HCT116 (cell line): ENCODE data around the gene MRPL42. TPM values are rescaled to one million over a fixed set of nuclear protein-coding genes. Genes with fewer than 3 reads are reported as not detected.

ENCODE experiments used
- ATAC-seq: fragments of 200-7000 bp; cut with Tn5 transposase; 2 replicates; pipeline ENCODE4 v1.9.1; 2020; ENCODE audit warnings: mild to moderate bottlenecking, moderate library complexity
- BruUV-seq: library from RNA; stranded (reverse); fragments of 400-500 nt; replicated peaks from 2 replicates; lab custom pipeline; 2021; lab: Mats Ljungman, UMichigan
- CTCF ChIA-PET: fragments of 300-600 bp; sonication (Branson Sonifier 250); formaldehyde crosslinking; loops from one replicate; lab custom pipeline; 2021; ENCODE audit warnings: antibody characterized with exemption; lab: Charles Lee
- POLR2A ChIA-PET: fragments of 300-600, 350-600 bp; sonication (Branson Sonifier 250); formaldehyde crosslinking; loops from one replicate; lab custom pipeline; 2021; ENCODE audit warnings: antibody characterized with exemption; lab: Charles Lee
- RAD21 ChIA-PET, 2 experiments: fragments of 300-600 bp; sonication (Branson Sonifier 250); formaldehyde crosslinking; loops; one replicate each; lab custom pipeline; 2023; ENCODE audit warnings: low total read pairs in 2 of 2; ENCODE audit not compliant: uncharacterized antibody in 2 of 2, unreplicated experiment in 2 of 2, low non-redundant PET in 1 of 2; lab: Charles Lee
- DNase-seq: peaks from one replicate; pipeline ENCODE4 v3.0.0-alpha.2; 2010; ENCODE audit warnings: low read depth, low spot score
- H2AFZ ChIP-seq: fragments of 200-600 bp; shearing (Covaris generic), sonication (generic); 2 replicates; pipeline ENCODE4 v1.6.1; 2017; ENCODE audit warnings: low read depth, mixed run types, mixed read lengths, antibody characterized with exemption, low read length; ENCODE audit not compliant: poor library complexity, severe bottlenecking
- H3K27ac ChIP-seq: 2 replicates; pipeline ENCODE4 v1.5.1; 2012; ENCODE audit warnings: low read depth, low read length
- H3K27me3 ChIP-seq: fragments of 200-600 bp; sonication (generic); 2 replicates; pipeline ENCODE4 v1.6.1; 2016; ENCODE audit warnings: mixed run types, low read length, mixed read lengths; ENCODE audit not compliant: insufficient read depth
- H3K36me3 ChIP-seq, 2 experiments: fragments of 200-500 bp in 1 of 2; fragments of 200-600 bp in 1 of 2; sonication (Bioruptor generic) in 1 of 2; sonication (generic) in 1 of 2; 2 replicates each; pipeline versions ENCODE4 v1.5.1 to v1.6.1; 2014 to 2016; ENCODE audit warnings: low read length in 2 of 2, inconsistent platforms in 1 of 2, mixed read lengths in 1 of 2, mixed run types in 1 of 2; ENCODE audit not compliant: insufficient read depth in 2 of 2, control insufficient read depth in 1 of 2
- H3K4me1 ChIP-seq, 2 experiments: fragments of 200-600 bp in 1 of 2; sonication (generic) in 1 of 2; 2 replicates each; pipeline versions ENCODE4 v1.5.1 to v1.6.1; 2012 to 2017; ENCODE audit warnings: low read length in 2 of 2, inconsistent platforms in 1 of 2, mild to moderate bottlenecking in 1 of 2, mixed read lengths in 1 of 2, mixed run types in 1 of 2, moderate library complexity in 1 of 2; ENCODE audit not compliant: insufficient read depth in 2 of 2, control insufficient read depth in 1 of 2
- H3K4me2 ChIP-seq: fragments of 200-600 bp; sonication (generic); 2 replicates; pipeline ENCODE4 v1.6.1; 2017; ENCODE audit warnings: mixed run types, low read length, mixed read lengths
- H3K4me3 ChIP-seq, 2 experiments: fragments of 200-600 bp in 1 of 2; sonication (generic) in 1 of 2; replicated peaks in 1 of 2; 2 replicates each; pipeline ENCODE4 v1.5.1; 2011 to 2016; ENCODE audit warnings: low read length in 2 of 2, control low read depth in 1 of 2, low read depth in 1 of 2, mild to moderate bottlenecking in 1 of 2, mixed read lengths in 1 of 2, mixed run types in 1 of 2
- H3K79me2 ChIP-seq: fragments of 200-600 bp; sonication (generic); 2 replicates; pipeline ENCODE4 v1.6.1; 2017; ENCODE audit warnings: mild to moderate bottlenecking, mixed run types, low read length, moderate library complexity, mixed read lengths; ENCODE audit not compliant: insufficient read depth
- H3K9ac ChIP-seq: fragments of 200-600 bp; sonication (generic); 2 replicates; pipeline ENCODE4 v1.6.1; 2016; ENCODE audit warnings: low read length, mixed read lengths
- H3K9me2 ChIP-seq: fragments of 200-600 bp; sonication (generic), shearing (Covaris generic); 2 replicates; pipeline ENCODE4 v1.6.1; 2017; ENCODE audit warnings: mixed run types, mild to moderate bottlenecking, moderate library complexity; ENCODE audit not compliant: insufficient read depth
- H3K9me3 ChIP-seq, 2 experiments: fragments of 200-500 bp in 1 of 2; fragments of 200-600 bp in 1 of 2; sonication (Bioruptor generic) in 1 of 2; sonication (generic) in 1 of 2; 2 replicates each; pipeline ENCODE4 v1.6.1; 2014 to 2017; ENCODE audit warnings: low read length in 2 of 2, mixed read lengths in 2 of 2, inconsistent platforms in 1 of 2, low read depth in 1 of 2, mild to moderate bottlenecking in 1 of 2, mixed run types in 1 of 2, moderate library complexity in 1 of 2; ENCODE audit not compliant: control insufficient read depth in 1 of 2, insufficient read depth in 1 of 2
- H4K20me1 ChIP-seq: fragments of 200-600 bp; sonication (generic), shearing (Covaris generic); 2 replicates; pipeline ENCODE4 v1.6.1; 2017; ENCODE audit warnings: mixed run types, mild to moderate bottlenecking, moderate library complexity; ENCODE audit not compliant: insufficient read depth
- ATF3 ChIP-seq: IDR thresholded peaks from 2 replicates; pipeline ENCODE4 v1.6.1; 2012
- CEBPB ChIP-seq: IDR thresholded peaks from 2 replicates; pipeline ENCODE4 v1.6.1; 2012; ENCODE audit warnings: low read depth
- EZH2 ChIP-seq: fragments of 200-600 bp; sonication (generic); IDR thresholded peaks from 2 replicates; pipeline ENCODE4 v1.6.1; 2017; ENCODE audit warnings: antibody characterized with exemption, mixed run types
- FOSL1 ChIP-seq: IDR thresholded peaks from 2 replicates; pipeline ENCODE4 v1.6.1; 2012; ENCODE audit warnings: low read depth
- POLR2A ChIP-seq: IDR thresholded peaks from 2 replicates; pipeline ENCODE4 v1.7.0; 2011; ENCODE audit warnings: borderline replicate concordance; ENCODE audit not compliant: insufficient read depth, insufficient read length; ENCODE audit errors: extremely low read depth
- POLR2AphosphoS5 ChIP-seq: IDR thresholded peaks from 2 replicates; pipeline ENCODE4 v1.6.1; 2011; ENCODE audit warnings: mild to moderate bottlenecking, low read depth, low read length, moderate library complexity
- RAD21 ChIP-seq: IDR thresholded peaks from 2 replicates; pipeline ENCODE4 v1.6.1; 2012; ENCODE audit warnings: low read depth, mild to moderate bottlenecking
- REST ChIP-seq: IDR thresholded peaks from 2 replicates; pipeline ENCODE4 v1.6.1; 2012; ENCODE audit warnings: low read depth
- SRF ChIP-seq: IDR thresholded peaks from 2 replicates; pipeline ENCODE4 v1.6.1; 2012; ENCODE audit warnings: low read depth
- ZFX ChIP-seq: fragments of 450-650 bp; IDR thresholded peaks from 2 replicates; pipeline ENCODE4 v1.6.1; 2017
- intact Hi-C: fragments of 100-400 bp; cut with micrococcal nuclease; formaldehyde crosslinking; loops from 2 replicates; pipeline ENCODE4 v1.10.0; 2022
- total RNA-seq: library from RNA; stranded (reverse); gene quantifications from one replicate; pipeline ENCODE4 v1.2.1, GENCODE V29; 2021; ENCODE audit not compliant: unreplicated experiment

Gene MRPL42
- total RNA-seq, 1 experiment from 2014 or later, result 120 TPM

GRCh38 chr12:93461503-93461902 lies 5.8 kb upstream of the MRPL42 start:
- DNase-seq, result no peak
- ChIA-PET RAD21 (interaction anchor here in 1 of 2 experiments (0.7 kb wide), 1 partner anchor 1981 kb away, joined by 3 read pairs; no protein-coding TSS in a partner anchor), POLR2A (interaction anchor here (1.0 kb wide), 1 partner anchor 19 kb away, joined by 3 read pairs; no protein-coding TSS in a partner anchor), CTCF (no interaction called here)
- Histone ChIP-seq H3K4me3 (no peak overlapping the region), H3K4me2 (no peak overlapping the region), H3K79me2 (no peaks in the 10 kb centered on the region), H3K9me3 (no peaks in the 10 kb centered on the region), H2AFZ (no peak overlapping the region), H3K27me3 (no peaks in the 10 kb centered on the region), H4K20me1 (no peaks in the 10 kb centered on the region), H3K4me1 (no peaks in the 10 kb centered on the region), H3K9ac (no peak overlapping the region), H3K27ac (no peak overlapping the region), H3K36me3 (no peaks in the 10 kb centered on the region), H3K9me2 (no peaks in the 10 kb centered on the region)
- TF ChIP-seq CEBPB (no peak), REST (no peak), ZFX (no peak), POLR2AphosphoS5 (no peak)
- no peak for ATAC-seq
- intact Hi-C loops, result no loop called here
- BruUV-seq, result no TSS peak

GRCh38 chr12:93465841-93466240 lies 1.5 kb upstream of the MRPL42 start:
- no peaks in the 10 kb centered on the region for H3K9me3 ChIP-seq
- peaks cover 5 to 10% of the 10 kb centered on the region in 2 experiments; a peak in 3 of 4 replicates for H3K4me1 ChIP-seq
- POLR2A ChIA-PET, result no interaction called here
- no peak for ATAC-seq
- H3K36me3 ChIP-seq, result peaks cover 4 to 11% of the 10 kb centered on the region in 2 experiments; a peak in 3 of 4 replicates
- no peak for DNase-seq
- no peaks in the 10 kb centered on the region for H4K20me1 ChIP-seq
- no peaks in the 10 kb centered on the region for H3K27me3 ChIP-seq
- H3K9ac ChIP-seq, result no peak overlapping the region
- RAD21 ChIA-PET, result no interaction called here
- no peak overlapping the region for H3K4me3 ChIP-seq
- H3K79me2 ChIP-seq, result peaks cover 34% of the 10 kb centered on the region
- no TSS peak for BruUV-seq
- intact Hi-C loops, result loop anchor here (2.0 kb wide), 1 partner anchor 23 kb away; no protein-coding TSS in a partner anchor
- no peak overlapping the region for H2AFZ ChIP-seq
- H3K27ac ChIP-seq, result no peak overlapping the region
- no peak overlapping the region for H3K4me2 ChIP-seq
- CTCF ChIA-PET, result interaction anchor here (1.9 kb wide), 1 partner anchor 37 kb away, joined by 5 read pairs; no protein-coding TSS in a partner anchor
- no peaks in the 10 kb centered on the region for H3K9me2 ChIP-seq
- no peak for TF ChIP-seq SRF
- TF ChIP-seq ATF3, result no peak
- no peak for TF ChIP-seq REST
- no peak for TF ChIP-seq POLR2A
- TF ChIP-seq POLR2AphosphoS5, result no peak
- TF ChIP-seq RAD21, result no peak
- TF ChIP-seq EZH2, result no peak
- no peak for TF ChIP-seq FOSL1
